GM18520 (cell line): ENCODE data around the gene SEC14L5.

Experiments used
- ATAC-seq: cut with Tn5 transposase; IDR thresholded peaks from one replicate; pipeline ENCODE4 v1.9.1; 2021; ENCODE audit not compliant: unreplicated experiment

SEC14L5 gene

GRCh38 chr16:5062790-5063765, 104.9 kb downstream of the SEC14L5 start:
- no peak for ATAC-seq

DNA sequence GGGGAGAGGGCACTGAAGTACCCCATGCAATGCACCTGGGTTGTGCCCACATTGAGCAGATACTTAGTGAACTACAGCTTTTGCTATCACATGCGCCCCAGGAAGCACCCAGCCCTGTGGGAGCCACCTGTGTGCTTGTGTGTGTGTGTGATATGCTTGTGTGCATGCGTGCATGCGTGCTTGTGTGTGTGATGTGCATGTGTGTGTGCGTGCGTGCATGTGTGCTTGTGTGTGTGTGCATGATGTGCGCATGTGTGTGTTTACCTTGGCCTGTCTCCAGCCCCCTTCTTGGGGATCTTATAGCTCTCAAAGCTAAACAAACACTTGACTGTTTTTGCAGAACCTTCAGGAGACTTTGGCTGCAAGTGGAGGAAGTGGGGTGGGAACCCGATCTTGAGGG, 106.8 kb downstream of the SEC14L5 start:
- ATAC-seq = no peak

DNA sequence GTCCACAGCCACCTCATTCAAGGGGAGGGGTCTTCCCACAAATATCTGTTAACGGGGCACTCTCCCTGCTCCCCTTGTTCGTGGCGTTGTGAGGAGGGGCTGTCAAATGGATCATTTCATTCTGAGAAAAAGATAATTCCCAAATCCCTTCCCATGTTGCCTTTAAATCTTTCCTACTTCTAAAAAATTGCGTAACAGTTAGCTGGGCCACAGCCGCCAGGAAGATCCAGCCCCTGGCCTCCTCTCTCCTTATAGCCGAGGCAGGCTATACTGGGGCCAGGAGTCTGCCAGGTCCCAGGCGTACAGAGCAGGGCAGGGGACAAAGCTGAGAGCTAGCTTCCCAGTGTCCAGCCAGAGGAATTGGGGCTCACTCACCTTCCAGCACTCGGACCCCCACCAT, 107.2 kb downstream of the SEC14L5 start:
- ATAC-seq = no peak

GRCh38 chr16:5065813-5066212, 107.7 kb downstream of the SEC14L5 start, which contains the start of gene C16orf89:
Gene C16orf89 (minus strand): TSS chr16:5065956. CDS start chr16:5065908, 48 bp downstream.
- ATAC-seq = no peak

GRCh38 chr16:5066511-5066910, 108.4 kb downstream of the SEC14L5 start:
- ATAC-seq = no peak
